Skeletal muscle tissue (tissue), 4 donors: Measurements from ENCODE around the gene CTNNA1. TPM values are rescaled to one million over a fixed set of nuclear protein-coding genes. Genes with fewer than 3 reads are reported as not detected.

Experiments
- H3K27ac ChIP-seq: one replicate; pipeline ENCODE4 v1.7.0; 2013; ENCODE audit warnings: mild to moderate bottlenecking, low read depth, low read length, inconsistent platforms
- H3K27me3 ChIP-seq, 3 donors: one replicate each; pipeline ENCODE4 v1.7.0; 2013; ENCODE audit warnings: low read length in 3 of 3; ENCODE audit not compliant: control insufficient read depth in 3 of 3, insufficient read depth in 3 of 3
- H3K36me3 ChIP-seq, 3 donors: one replicate each; pipeline ENCODE4 v1.7.0; 2013; ENCODE audit warnings: low read length in 3 of 3; ENCODE audit not compliant: control insufficient read depth in 3 of 3, insufficient read depth in 3 of 3
- H3K4me1 ChIP-seq, 3 donors: one replicate each; pipeline ENCODE4 v1.7.0; 2013; ENCODE audit warnings: low read length in 3 of 3, mild to moderate bottlenecking in 3 of 3; ENCODE audit not compliant: control insufficient read depth in 3 of 3, insufficient read depth in 3 of 3
- H3K4me3 ChIP-seq, 3 donors: one replicate each; pipeline ENCODE4 v1.7.0; 2013; ENCODE audit warnings: low read length in 3 of 3
- H3K9ac ChIP-seq, 3 donors: one replicate each; pipeline ENCODE4 v1.7.0; 2013; ENCODE audit warnings: low read length in 3 of 3, mild to moderate bottlenecking in 3 of 3, moderate library complexity in 2 of 3, low read depth in 1 of 3
- H3K9me3 ChIP-seq, 3 donors: one replicate each; pipeline ENCODE4 v1.7.0; 2013; ENCODE audit warnings: low read length in 3 of 3; ENCODE audit not compliant: control insufficient read depth in 3 of 3
- total RNA-seq: library from RNA; depleted of rRNA; stranded (reverse); fragments of >200 nt; gene quantifications from one replicate; pipeline ENCODE4 v1.2.3, GENCODE V29; 2014
- donor health status: Osteomylitis.

CTNNA1 gene
- total RNA-seq, 1 donor from 2014 or later, result 375 TPM

- no peak overlapping the region for H3K27ac ChIP-seq
- no peak overlapping the region for H3K4me3 ChIP-seq
- no peak overlapping the region for H3K9ac ChIP-seq
- no peaks in the 10 kb centered on the region for H3K36me3 ChIP-seq
- peaks cover 0 to 4% (median 0%) of the 10 kb centered on the region in 3 donors for H3K4me1 ChIP-seq
- no peaks in the 10 kb centered on the region for H3K9me3 ChIP-seq
- H3K27me3 ChIP-seq, result no peaks in the 10 kb centered on the region
Observed at GRCh38 chr5:138853132-138853531, 99.9 kb downstream of the CTNNA1 start.

GRCh38 chr5:138867011-138867410 lies 113.8 kb downstream of the CTNNA1 start:
- H3K27me3 ChIP-seq, result no peaks in the 10 kb centered on the region
- H3K4me1 ChIP-seq, result peaks cover 5 to 16% (median 9%) of the 10 kb centered on the region in 3 donors
- H3K36me3 ChIP-seq, result no peaks in the 10 kb centered on the region
- H3K27ac ChIP-seq, result no peak overlapping the region
- no peak overlapping the region for H3K9ac ChIP-seq
- H3K9me3 ChIP-seq, result peaks cover 0 to 1% (median 0%) of the 10 kb centered on the region in 3 donors
- no peak overlapping the region for H3K4me3 ChIP-seq

GRCh38 chr5:138869038-138869437 lies 115.8 kb downstream of the CTNNA1 start:
- Histone ChIP-seq H3K4me3 (no peak overlapping the region), H3K36me3 (no peaks in the 10 kb centered on the region), H3K27me3 (no peaks in the 10 kb centered on the region), H3K4me1 (peaks cover 14 to 26% (median 16%) of the 10 kb centered on the region in 3 donors), H3K27ac (no peak overlapping the region), H3K9me3 (no peaks in the 10 kb centered on the region), H3K9ac (no peak overlapping the region)

GRCh38 chr5:138869763-138870500 lies 116.7 kb downstream of the CTNNA1 start:
- Histone ChIP-seq H3K27ac (no peak overlapping the region), H3K4me3 (no peak overlapping the region), H3K9me3 (no peaks in the 10 kb centered on the region), H3K9ac (no peak overlapping the region), H3K4me1 (peaks cover 16 to 30% (median 18%) of the 10 kb centered on the region in 3 donors), H3K36me3 (no peaks in the 10 kb centered on the region), H3K27me3 (no peaks in the 10 kb centered on the region)

- Histone ChIP-seq H3K36me3 (no peaks in the 10 kb centered on the region), H3K27ac (no peak overlapping the region), H3K4me1 (peaks cover 16 to 30% (median 20%) of the 10 kb centered on the region in 3 donors), H3K4me3 (no peak overlapping the region), H3K27me3 (no peaks in the 10 kb centered on the region), H3K9me3 (no peaks in the 10 kb centered on the region), H3K9ac (no peak overlapping the region)
Observed at GRCh38 chr5:138870611-138871010, 117.4 kb downstream of the CTNNA1 start.

- Histone ChIP-seq H3K27ac (no peak overlapping the region), H3K9ac (no peak overlapping the region), H3K36me3 (no peaks in the 10 kb centered on the region), H3K4me3 (no peak overlapping the region), H3K27me3 (no peaks in the 10 kb centered on the region), H3K4me1 (peaks cover 15 to 30% (median 16%) of the 10 kb centered on the region in 3 donors), H3K9me3 (no peaks in the 10 kb centered on the region)
Observed at GRCh38 chr5:138872841-138873465, 119.7 kb downstream of the CTNNA1 start.

GRCh38 chr5:138873466-138874221 lies 120.4 kb downstream of the CTNNA1 start:
- no peak overlapping the region for H3K27ac ChIP-seq
- H3K27me3 ChIP-seq, result no peaks in the 10 kb centered on the region
- H3K36me3 ChIP-seq, result no peaks in the 10 kb centered on the region
- H3K4me3 ChIP-seq, result no peak overlapping the region
- H3K9ac ChIP-seq, result no peak overlapping the region
- no peaks in the 10 kb centered on the region for H3K9me3 ChIP-seq
- peaks cover 15 to 30% (median 16%) of the 10 kb centered on the region in 3 donors for H3K4me1 ChIP-seq

GRCh38 chr5:138874241-138874640 lies 121.0 kb downstream of the CTNNA1 start:
- no peak overlapping the region for H3K4me3 ChIP-seq
- no peaks in the 10 kb centered on the region for H3K27me3 ChIP-seq
- H3K9ac ChIP-seq, result no peak overlapping the region
- H3K27ac ChIP-seq, result no peak overlapping the region
- H3K9me3 ChIP-seq, result no peaks in the 10 kb centered on the region
- H3K4me1 ChIP-seq, result peaks cover 15 to 30% (median 16%) of the 10 kb centered on the region in 3 donors
- no peaks in the 10 kb centered on the region for H3K36me3 ChIP-seq

GRCh38 chr5:138874771-138875551 lies 121.7 kb downstream of the CTNNA1 start, which contains the start of gene LRRTM2:
Gene LRRTM2, minus strand, starts transcription at chr5:138875335. Its CDS starts 424 bp downstream, at chr5:138874911.
- H3K9ac ChIP-seq, result no peak within 1 kb of the TSS

More at GRCh38 chr5:138874771-138875551, 121.7 kb downstream of the CTNNA1 start, which contains the start of gene LRRTM2:
- Histone ChIP-seq H3K36me3 (no peaks in the 10 kb centered on the region), H3K27me3 (no peaks in the 10 kb centered on the region), H3K9me3 (no peaks in the 10 kb centered on the region), H3K27ac (no peak within 1 kb of the TSS), H3K4me1 (peaks cover 15 to 30% (median 16%) of the 10 kb centered on the region in 3 donors), H3K4me3 (no peak within 1 kb of the TSS)
